Measurements from ENCODE around the gene GTF3C4. TPM values are rescaled to one million over a fixed set of nuclear protein-coding genes. Genes with fewer than 3 reads are reported as not detected.

The GTF3C4 gene
- total and polyA plus RNA-seq, 2 experiments from 2014 or later, result 9.5 to 39.6 TPM

DNA sequence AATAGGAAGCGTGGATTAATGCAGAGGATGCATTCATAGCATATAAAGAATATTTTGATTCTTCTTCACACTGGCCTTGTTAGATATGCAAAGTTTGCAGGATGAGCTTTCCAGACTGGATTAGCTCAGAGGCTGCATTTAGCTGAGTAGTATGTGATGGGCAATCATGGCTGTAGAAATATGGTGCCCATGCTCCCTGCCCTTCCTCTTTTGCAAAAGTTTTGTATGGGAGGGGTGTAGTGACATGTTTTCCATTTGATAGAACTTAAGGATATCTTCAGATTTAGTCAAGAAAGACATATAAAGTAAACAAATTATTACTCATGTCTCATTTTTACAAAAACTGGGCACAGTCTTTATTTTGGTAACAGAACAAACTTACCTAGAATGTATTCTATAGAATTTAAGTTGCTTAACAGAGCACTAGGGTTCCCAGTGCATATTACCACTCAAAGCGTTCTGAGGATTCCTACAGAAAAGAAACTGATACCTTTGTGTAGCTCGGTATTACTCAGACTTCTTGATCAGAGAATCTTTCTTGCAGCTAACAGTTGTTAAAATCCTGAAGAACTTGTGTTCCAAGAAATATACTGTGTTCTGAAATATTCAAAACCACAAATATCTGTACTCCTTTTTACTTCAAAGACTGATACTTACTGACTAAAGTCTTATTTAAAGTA, 9.8 kb downstream of the GTF3C4 start:
- H3K36me3 ChIP-seq (ENCODE audit: insufficient read depth), result peaks cover 45% of the 10 kb centered on the region
- Mint-ChIP-seq H3K4me1 (no peaks in the 10 kb centered on the region), H3K36me3 (ENCODE audit: low read depth) (peaks cover 58% of the 10 kb centered on the region), H3K4me3 (no peak overlapping the region), H3K27ac (no peak overlapping the region), H3K9me3 (no peaks in the 10 kb centered on the region), H3K27me3 (ENCODE audit: insufficient read depth, low read depth, poor library complexity) (peaks cover 4% of the 10 kb centered on the region)
- no peak overlapping the region for H3K27ac ChIP-seq (ENCODE audit: low read depth)
- no peak for ATAC-seq
- H3K4me2 ChIP-seq, result no peak overlapping the region
- no peak for DNase-seq (ENCODE audit: low spot score)
- no peak for TF ChIP-seq POLR2AphosphoS5 (IDR thresholded peaks at IDR 0.05; ENCODE audit: low read depth)
- no peak for TF ChIP-seq ZNF331 (CRISPR knock-in tag; IDR thresholded peaks at IDR 0.05; ENCODE audit: low read depth)
- TF ChIP-seq, protein P1, sequence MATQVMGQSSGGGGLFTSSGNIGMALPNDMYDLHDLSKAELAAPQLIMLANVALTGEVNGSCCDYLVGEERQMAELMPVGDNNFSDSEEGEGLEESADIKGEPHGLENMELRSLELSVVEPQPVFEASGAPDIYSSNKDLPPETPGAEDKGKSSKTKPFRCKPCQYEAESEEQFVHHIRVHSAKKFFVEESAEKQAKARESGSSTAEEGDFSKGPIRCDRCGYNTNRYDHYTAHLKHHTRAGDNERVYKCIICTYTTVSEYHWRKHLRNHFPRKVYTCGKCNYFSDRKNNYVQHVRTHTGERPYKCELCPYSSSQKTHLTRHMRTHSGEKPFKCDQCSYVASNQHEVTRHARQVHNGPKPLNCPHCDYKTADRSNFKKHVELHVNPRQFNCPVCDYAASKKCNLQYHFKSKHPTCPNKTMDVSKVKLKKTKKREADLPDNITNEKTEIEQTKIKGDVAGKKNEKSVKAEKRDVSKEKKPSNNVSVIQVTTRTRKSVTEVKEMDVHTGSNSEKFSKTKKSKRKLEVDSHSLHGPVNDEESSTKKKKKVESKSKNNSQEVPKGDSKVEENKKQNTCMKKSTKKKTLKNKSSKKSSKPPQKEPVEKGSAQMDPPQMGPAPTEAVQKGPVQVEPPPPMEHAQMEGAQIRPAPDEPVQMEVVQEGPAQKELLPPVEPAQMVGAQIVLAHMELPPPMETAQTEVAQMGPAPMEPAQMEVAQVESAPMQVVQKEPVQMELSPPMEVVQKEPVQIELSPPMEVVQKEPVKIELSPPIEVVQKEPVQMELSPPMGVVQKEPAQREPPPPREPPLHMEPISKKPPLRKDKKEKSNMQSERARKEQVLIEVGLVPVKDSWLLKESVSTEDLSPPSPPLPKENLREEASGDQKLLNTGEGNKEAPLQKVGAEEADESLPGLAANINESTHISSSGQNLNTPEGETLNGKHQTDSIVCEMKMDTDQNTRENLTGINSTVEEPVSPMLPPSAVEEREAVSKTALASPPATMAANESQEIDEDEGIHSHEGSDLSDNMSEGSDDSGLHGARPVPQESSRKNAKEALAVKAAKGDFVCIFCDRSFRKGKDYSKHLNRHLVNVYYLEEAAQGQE (IDR thresholded peaks at IDR 0.05; ENCODE audit: unreplicated experiment), result no peak
- TF ChIP-seq CREB1 (CRISPR knock-in tag; IDR thresholded peaks at IDR 0.05; ENCODE audit: low read depth), result no peak
- TF ChIP-seq NANOG (IDR thresholded peaks at IDR 0.05; ENCODE audit: borderline replicate concordance), result no peak
- TF ChIP-seq EZH2 (IDR thresholded peaks at IDR 0.05; ENCODE audit: low read depth, unreplicated experiment), result no peak
- TF ChIP-seq, protein P2, sequence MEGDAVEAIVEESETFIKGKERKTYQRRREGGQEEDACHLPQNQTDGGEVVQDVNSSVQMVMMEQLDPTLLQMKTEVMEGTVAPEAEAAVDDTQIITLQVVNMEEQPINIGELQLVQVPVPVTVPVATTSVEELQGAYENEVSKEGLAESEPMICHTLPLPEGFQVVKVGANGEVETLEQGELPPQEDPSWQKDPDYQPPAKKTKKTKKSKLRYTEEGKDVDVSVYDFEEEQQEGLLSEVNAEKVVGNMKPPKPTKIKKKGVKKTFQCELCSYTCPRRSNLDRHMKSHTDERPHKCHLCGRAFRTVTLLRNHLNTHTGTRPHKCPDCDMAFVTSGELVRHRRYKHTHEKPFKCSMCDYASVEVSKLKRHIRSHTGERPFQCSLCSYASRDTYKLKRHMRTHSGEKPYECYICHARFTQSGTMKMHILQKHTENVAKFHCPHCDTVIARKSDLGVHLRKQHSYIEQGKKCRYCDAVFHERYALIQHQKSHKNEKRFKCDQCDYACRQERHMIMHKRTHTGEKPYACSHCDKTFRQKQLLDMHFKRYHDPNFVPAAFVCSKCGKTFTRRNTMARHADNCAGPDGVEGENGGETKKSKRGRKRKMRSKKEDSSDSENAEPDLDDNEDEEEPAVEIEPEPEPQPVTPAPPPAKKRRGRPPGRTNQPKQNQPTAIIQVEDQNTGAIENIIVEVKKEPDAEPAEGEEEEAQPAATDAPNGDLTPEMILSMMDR (conservative IDR thresholded peaks at IDR 0.05; ENCODE audit: low read depth in 2 of 2), result no peak
- H3K27me3 ChIP-seq (ENCODE audit: insufficient read depth), result no peaks in the 10 kb centered on the region
- H3K79me2 ChIP-seq (replicated peaks; ENCODE audit: insufficient read depth), result peaks cover 95% of the 10 kb centered on the region
- H3K9me2 ChIP-seq (ENCODE audit: insufficient read depth), result no peaks in the 10 kb centered on the region
- H4K20me1 ChIP-seq (replicated peaks; ENCODE audit: insufficient read depth), result peaks cover 77% of the 10 kb centered on the region
- no peaks in the 10 kb centered on the region for H3F3A ChIP-seq (replicated peaks; ENCODE audit: low read depth)
- H3K4me3 ChIP-seq, result no peak overlapping the region
- H3K4me1 ChIP-seq (ENCODE audit: insufficient read depth), result no peaks in the 10 kb centered on the region
- no peak overlapping the region for H2AFZ ChIP-seq

DNA sequence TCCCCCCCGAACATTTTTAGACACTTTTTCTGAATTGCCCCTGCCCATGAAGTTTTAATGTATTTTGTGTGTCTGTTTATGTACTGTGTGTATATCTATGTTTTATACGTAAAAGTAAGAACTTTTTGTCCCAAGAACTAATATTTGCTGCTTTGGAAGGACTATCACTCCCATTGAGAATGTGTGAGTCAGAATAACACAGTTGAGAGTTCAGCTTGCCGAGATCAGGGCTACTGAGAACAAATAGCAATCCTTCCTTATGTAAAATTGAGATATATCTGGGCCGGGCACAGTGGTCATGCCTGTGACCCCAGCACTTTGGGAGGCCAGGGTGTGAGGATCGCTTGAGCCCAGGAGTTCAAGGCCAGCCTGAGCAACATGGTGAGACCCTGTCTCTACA, 11.3 kb downstream of the GTF3C4 start:
- H3K79me2 ChIP-seq (replicated peaks; ENCODE audit: insufficient read depth), result peaks cover 85% of the 10 kb centered on the region
- no peak overlapping the region for H3K27ac ChIP-seq (ENCODE audit: low read depth)
- peaks cover 56% of the 10 kb centered on the region for H3K36me3 ChIP-seq (ENCODE audit: insufficient read depth)
- H3K4me1 Mint-ChIP-seq, result no peaks in the 10 kb centered on the region
- ATAC-seq (no peak), DNase-seq (ENCODE audit: low spot score) (no peak)
- no peaks in the 10 kb centered on the region for H3K9me2 ChIP-seq (ENCODE audit: insufficient read depth)
- H3K36me3 Mint-ChIP-seq (ENCODE audit: low read depth), result peaks cover 72% of the 10 kb centered on the region
- H3K4me3 ChIP-seq, result no peak overlapping the region
- H3F3A ChIP-seq (replicated peaks; ENCODE audit: low read depth), result no peaks in the 10 kb centered on the region
- H3K27me3 ChIP-seq (ENCODE audit: insufficient read depth), result no peaks in the 10 kb centered on the region
- no peaks in the 10 kb centered on the region for H3K4me1 ChIP-seq (ENCODE audit: insufficient read depth)
- H3K27ac Mint-ChIP-seq, result no peak overlapping the region
- no peaks in the 10 kb centered on the region for H3K27me3 Mint-ChIP-seq (ENCODE audit: insufficient read depth, low read depth, poor library complexity)
- no peak overlapping the region for H3K4me3 Mint-ChIP-seq
- no peaks in the 10 kb centered on the region; the same call in 2 of the 3 replicates for H3K9me3 Mint-ChIP-seq
- peaks cover 66% of the 10 kb centered on the region for H4K20me1 ChIP-seq (replicated peaks; ENCODE audit: insufficient read depth)
- H2AFZ ChIP-seq, result no peak overlapping the region
- H3K4me2 ChIP-seq, result no peak overlapping the region
- TF ChIP-seq, protein P1 (IDR thresholded peaks at IDR 0.05; ENCODE audit: unreplicated experiment), result no peak
- no peak for TF ChIP-seq ZNF114 (CRISPR knock-in tag; IDR thresholded peaks at IDR 0.05)

Data from GM23338 (cell line).